Lung (tissue), 12 donors: Measurements from ENCODE around the gene RNF149. TPM values are rescaled to one million over a fixed set of nuclear protein-coding genes. Genes with fewer than 3 reads are reported as not detected.
"Not testable (repeated sequence)": the region's sequence is repeated elsewhere in the genome, so short reads cannot be mapped to it uniquely, and the experiment has no call there.

Source experiments
- ATAC-seq: fragments of 200-7000 bp; cut with Tn5 transposase; one replicate; pipeline ENCODE4 v1.9.1; 2020; ENCODE audit warnings: moderate number of reproducible peaks; ENCODE audit not compliant: insufficient read depth, low FRiP score
- DNase-seq, 3 donors: peaks; one replicate each; pipeline ENCODE4 v3.0.0-alpha.2; 2013 to 2017
- H3K27ac ChIP-seq, 2 donors: one replicate each; pipeline ENCODE4 v1.5.1; 2013; ENCODE audit warnings: mild to moderate bottlenecking in 2 of 2, moderate library complexity in 2 of 2, control low read depth in 1 of 2, inconsistent platforms in 1 of 2, low read depth in 1 of 2, low read length in 1 of 2
- H3K27me3 ChIP-seq, 3 donors: one replicate each; pipeline ENCODE4 v1.5.1; 2013; ENCODE audit warnings: low read length in 2 of 3; ENCODE audit not compliant: control insufficient read depth in 3 of 3, insufficient read depth in 3 of 3
- H3K36me3 ChIP-seq, 4 donors: one replicate each; pipeline ENCODE4 v1.5.1; 2013; ENCODE audit warnings: low read length in 4 of 4, mild to moderate bottlenecking in 1 of 4, moderate library complexity in 1 of 4; ENCODE audit not compliant: control insufficient read depth in 4 of 4, insufficient read depth in 4 of 4
- H3K4me1 ChIP-seq, 5 donors: one replicate each; pipeline ENCODE4 v1.5.1; 2013; ENCODE audit warnings: low read length in 5 of 5, mild to moderate bottlenecking in 2 of 5, moderate library complexity in 1 of 5; ENCODE audit not compliant: control insufficient read depth in 5 of 5, insufficient read depth in 5 of 5
- H3K4me3 ChIP-seq: one replicate; pipeline ENCODE4 v1.5.1; 2013; ENCODE audit warnings: mild to moderate bottlenecking, control low read depth, moderate library complexity
- H3K9ac ChIP-seq, 2 donors: one replicate each; pipeline ENCODE4 v1.5.1; 2013; ENCODE audit warnings: low read length in 2 of 2, control low read depth in 1 of 2; ENCODE audit not compliant: insufficient read depth in 1 of 2
- H3K9me3 ChIP-seq, 4 donors: one replicate each; pipeline ENCODE4 v1.5.1; 2013; ENCODE audit warnings: low read length in 3 of 4, mild to moderate bottlenecking in 1 of 4, moderate library complexity in 1 of 4; ENCODE audit not compliant: control insufficient read depth in 4 of 4, insufficient read depth in 3 of 4
- WGBS, 2 donors: extraction: QIAGEN DNeasy Blood & Tissue Kit; methylation state at CpG; one replicate each; pipeline ENCODE4 v1.1.7; 2013; 5-methylcytosine and 5-hydroxymethylcytosine counted together
- polyA plus RNA-seq, 2 donors: library from polyadenylated mRNA; stranded (reverse); fragments of 200-250 nt; gene quantifications; one replicate each; pipeline ENCODE4 v1.2.1, GENCODE V29; 2013
- total RNA-seq, 2 donors: library from RNA; depleted of rRNA in 1 of 2; stranded (reverse); fragments of >200 nt in 1 of 2; gene quantifications; one replicate each; pipeline ENCODE4 v1.2.1, GENCODE V29; 2014 to 2021
- TF ChIP-seq, protein P1 (sequence below): IDR thresholded peaks from 2 replicates; pipeline ENCODE4 v1.5.1; 2012; ENCODE audit warnings: mild to moderate bottlenecking; ENCODE audit errors: control extremely low read depth, extremely low read depth
- donor health status: control.
- donor health status: control.
- donor health status: Bipolar disorder and iron deficiency.
- donor health status: healthy.
- donor health status: DM: yes; HTN: yes; CAD: no.

The RNF149 gene
- total and polyA plus RNA-seq, 4 donors: 46.7 to 106 (median 93.4) TPM

DNA sequence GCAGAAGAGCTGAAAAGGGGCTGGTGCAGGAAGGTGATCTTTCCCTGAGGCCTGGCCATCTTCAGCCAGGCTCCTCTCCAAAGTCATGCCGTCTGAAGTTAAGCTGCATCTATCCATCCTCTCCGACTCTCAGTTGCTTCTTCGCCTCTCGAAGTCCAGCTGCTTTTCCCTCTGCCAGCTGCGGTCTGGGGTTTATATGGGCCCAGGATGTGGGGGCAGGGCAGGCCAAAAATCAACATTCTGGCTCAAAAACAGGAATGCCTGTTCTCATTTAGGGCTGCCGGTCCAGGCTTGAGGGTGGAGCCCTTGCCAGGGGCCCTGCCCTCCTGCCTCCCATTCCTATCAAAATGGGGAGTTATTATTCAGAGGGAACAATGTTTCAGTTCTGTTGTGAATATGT lies 47.6 kb upstream of the RNF149 start:
- no peak overlapping the region for H3K4me3 ChIP-seq
- no peak for DNase-seq
- no peak for ATAC-seq
- no peaks in the 10 kb centered on the region for H3K4me1 ChIP-seq
- peaks cover 0 to 2% (median 0%) of the 10 kb centered on the region in 4 donors for H3K9me3 ChIP-seq
- no peak overlapping the region for H3K27ac ChIP-seq
- no peaks in the 10 kb centered on the region for H3K36me3 ChIP-seq
- H3K9ac ChIP-seq: no peak overlapping the region
- no peaks in the 10 kb centered on the region for H3K27me3 ChIP-seq
- TF ChIP-seq, protein P1, sequence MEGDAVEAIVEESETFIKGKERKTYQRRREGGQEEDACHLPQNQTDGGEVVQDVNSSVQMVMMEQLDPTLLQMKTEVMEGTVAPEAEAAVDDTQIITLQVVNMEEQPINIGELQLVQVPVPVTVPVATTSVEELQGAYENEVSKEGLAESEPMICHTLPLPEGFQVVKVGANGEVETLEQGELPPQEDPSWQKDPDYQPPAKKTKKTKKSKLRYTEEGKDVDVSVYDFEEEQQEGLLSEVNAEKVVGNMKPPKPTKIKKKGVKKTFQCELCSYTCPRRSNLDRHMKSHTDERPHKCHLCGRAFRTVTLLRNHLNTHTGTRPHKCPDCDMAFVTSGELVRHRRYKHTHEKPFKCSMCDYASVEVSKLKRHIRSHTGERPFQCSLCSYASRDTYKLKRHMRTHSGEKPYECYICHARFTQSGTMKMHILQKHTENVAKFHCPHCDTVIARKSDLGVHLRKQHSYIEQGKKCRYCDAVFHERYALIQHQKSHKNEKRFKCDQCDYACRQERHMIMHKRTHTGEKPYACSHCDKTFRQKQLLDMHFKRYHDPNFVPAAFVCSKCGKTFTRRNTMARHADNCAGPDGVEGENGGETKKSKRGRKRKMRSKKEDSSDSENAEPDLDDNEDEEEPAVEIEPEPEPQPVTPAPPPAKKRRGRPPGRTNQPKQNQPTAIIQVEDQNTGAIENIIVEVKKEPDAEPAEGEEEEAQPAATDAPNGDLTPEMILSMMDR: no peak
- WGBS, 2 donors: 79 to 85% methylated on average over 6 of the region's 6 CpGs

DNA sequence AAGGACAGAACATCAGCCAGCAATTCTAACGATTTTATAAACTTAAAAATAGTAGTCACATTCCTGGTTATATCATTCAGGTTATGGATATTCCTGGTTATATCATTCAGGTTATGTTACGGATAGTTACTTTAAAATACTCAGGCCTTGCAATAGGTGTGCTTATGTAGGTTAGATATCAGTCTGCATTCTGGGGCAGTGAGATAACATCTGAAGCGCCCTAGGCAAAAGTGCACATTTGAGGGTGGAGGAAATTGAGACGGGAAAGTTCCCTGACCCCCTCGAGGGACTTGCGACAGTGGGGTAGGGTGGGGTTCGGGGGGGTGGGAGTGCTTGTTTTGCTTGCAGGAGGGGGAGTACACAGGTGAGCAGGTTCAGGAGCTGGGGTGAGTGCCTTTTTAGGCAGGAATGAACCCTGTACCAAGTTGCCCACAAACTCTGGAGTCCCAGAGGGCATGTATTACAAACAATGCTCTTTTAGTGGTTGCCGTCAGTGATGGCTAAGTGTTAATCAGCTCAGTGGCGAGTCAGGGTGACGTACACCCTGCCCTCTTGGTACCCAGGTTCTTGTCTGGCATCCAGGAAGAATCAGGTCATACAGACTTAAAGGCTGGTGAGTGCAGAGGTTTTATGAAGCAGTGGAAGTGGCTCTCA lies 47.0 kb upstream of the RNF149 start:
- no peaks in the 10 kb centered on the region for H3K36me3 ChIP-seq
- H3K9me3 ChIP-seq: peaks cover 0 to 2% (median 0%) of the 10 kb centered on the region in 4 donors
- TF ChIP-seq, protein P1: no peak
- no peaks in the 10 kb centered on the region for H3K27me3 ChIP-seq
- no peak overlapping the region for H3K4me3 ChIP-seq
- H3K27ac ChIP-seq: no peak overlapping the region
- H3K4me1 ChIP-seq: no peaks in the 10 kb centered on the region
- 79 to 83% methylated on average over 10 of the region's 10 CpGs for WGBS, 2 donors
- ATAC-seq: no peak
- H3K9ac ChIP-seq: no peak overlapping the region
- DNase-seq: no peak

DNA sequence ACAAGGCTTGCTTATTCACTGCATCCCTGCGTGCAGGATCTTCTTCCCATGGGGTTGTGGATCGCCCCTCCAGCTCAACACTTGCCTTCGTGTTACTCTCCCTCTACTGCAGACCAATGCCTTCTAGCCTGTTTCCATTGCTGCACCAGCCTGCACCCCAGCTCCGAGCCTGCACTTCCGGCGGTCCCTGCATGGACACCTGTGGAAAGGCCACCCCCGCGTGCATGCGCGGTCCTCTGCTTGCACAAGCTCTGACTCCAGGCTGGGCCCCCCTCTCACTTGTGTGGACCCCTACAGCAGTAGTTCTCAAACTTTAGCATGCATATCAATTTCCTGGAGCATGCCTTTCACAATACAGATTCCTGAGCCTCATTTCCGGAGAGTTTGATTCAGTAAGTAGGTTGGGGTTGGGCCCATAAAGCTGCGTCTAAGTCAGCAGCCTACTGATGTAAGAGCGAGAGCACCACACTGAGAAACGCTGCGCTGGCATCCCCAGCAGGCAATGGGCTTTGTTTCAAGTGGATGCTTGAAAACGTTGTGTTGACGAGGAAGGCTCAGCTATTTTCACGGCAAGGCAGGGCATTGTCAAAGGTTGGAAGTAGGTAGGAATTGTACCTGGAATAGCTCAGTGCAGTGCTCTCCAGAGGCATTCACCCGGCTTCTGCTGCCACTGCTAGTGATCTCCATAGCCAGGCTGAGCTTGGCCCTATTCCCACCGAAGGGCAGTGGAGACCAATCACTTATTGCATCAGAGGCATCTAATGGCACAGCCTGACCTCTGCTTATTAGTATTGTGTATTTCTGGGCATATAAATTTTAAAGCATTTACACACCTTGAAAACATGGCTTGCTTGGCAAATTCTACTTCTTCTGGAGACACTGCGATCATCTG lies 46.2 kb upstream of the RNF149 start:
- H3K36me3 ChIP-seq: no peaks in the 10 kb centered on the region
- no peak overlapping the region for H3K4me3 ChIP-seq
- no peaks in the 10 kb centered on the region for H3K4me1 ChIP-seq
- no peak overlapping the region for H3K27ac ChIP-seq
- WGBS, 2 donors: 86 to 88% methylated on average over 21 of the region's 21 CpGs
- TF ChIP-seq, protein P1: no peak
- peaks cover 0 to 2% (median 0%) of the 10 kb centered on the region in 4 donors for H3K9me3 ChIP-seq
- DNase-seq (no peak), ATAC-seq (no peak)
- no peak overlapping the region for H3K9ac ChIP-seq
- no peaks in the 10 kb centered on the region for H3K27me3 ChIP-seq

DNA sequence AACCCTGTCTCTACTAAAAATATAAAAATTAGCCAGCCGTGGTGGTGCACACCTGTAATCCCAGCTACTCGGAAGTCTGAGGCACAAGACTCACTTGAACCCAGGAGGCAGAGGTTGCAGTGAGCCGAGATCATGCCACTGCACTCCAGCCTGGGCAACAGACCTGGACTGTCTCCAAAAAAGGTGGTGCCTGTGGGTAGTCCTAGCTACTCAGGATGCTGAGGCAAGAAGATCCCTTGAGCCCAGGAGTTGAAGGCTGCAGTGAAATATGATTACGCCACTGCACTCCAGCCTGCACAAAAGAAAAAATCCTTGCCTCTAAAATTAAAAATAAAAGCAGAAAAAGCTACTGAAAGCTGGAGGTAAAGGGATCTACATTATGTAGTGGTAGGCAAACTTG lies 44.1 kb upstream of the RNF149 start:
- ATAC-seq, H3K4me3 ChIP-seq, H3K9ac ChIP-seq, H3K9me3 ChIP-seq, H3K4me1 ChIP-seq, H3K27ac ChIP-seq, H3K36me3 ChIP-seq, DNase-seq, H3K27me3 ChIP-seq: not testable (repeated sequence)
- 73 to 90% methylated on average over 4 of the region's 4 CpGs for WGBS, 2 donors
